Thyroid gland (tissue), 4 donors: ENCODE measurements around the gene ALPL. TPM values are rescaled to one million over a fixed set of nuclear protein-coding genes. Genes with fewer than 3 reads are reported as not detected.

Experiments used
- DNase-seq, 2 donors: peaks; one replicate each; pipeline ENCODE4 v3.0.0-alpha.2; 2019
- H3K27ac ChIP-seq, 3 donors: fragments of 200-600 bp; sonication (generic); 1 replicate in 2 of 3; 2 replicates in 1 of 3; pipeline ENCODE4 v1.5.1; 2016 to 2019; ENCODE audit warnings: mild to moderate bottlenecking in 1 of 3, moderate library complexity in 1 of 3
- H3K27me3 ChIP-seq: fragments of 200-600 bp; sonication (generic); one replicate; pipeline ENCODE4 v1.5.1; 2019
- H3K36me3 ChIP-seq, 2 donors: fragments of 200-600 bp; sonication (generic); one replicate each; pipeline ENCODE4 v1.5.1; 2016 to 2019
- H3K4me1 ChIP-seq, 2 donors: fragments of 200-600 bp; sonication (generic); one replicate each; pipeline ENCODE4 v1.5.1; 2017 to 2019
- H3K4me3 ChIP-seq, 3 donors: fragments of 200-600 bp; sonication (generic); replicated peaks in 1 of 3; 1 replicate in 2 of 3; 2 replicates in 1 of 3; pipeline ENCODE4 v1.5.1; 2016; ENCODE audit warnings: mild to moderate bottlenecking in 1 of 3
- H3K9me3 ChIP-seq: fragments of 200-600 bp; sonication (generic); one replicate; pipeline ENCODE4 v1.5.1; 2017
- POLR2A ChIP-seq, 2 donors: fragments of 450-650 bp; IDR thresholded peaks; one replicate each; pipeline ENCODE4 v1.6.1; 2017; ENCODE audit warnings: antibody characterized with exemption in 2 of 2, mild to moderate bottlenecking in 2 of 2, moderate library complexity in 1 of 2
- WGBS, 2 donors: methylation state at CpG; one replicate each; pipeline ENCODE4 v1.1.5; 2017; 5-methylcytosine and 5-hydroxymethylcytosine counted together
- intact Hi-C: fragments of 100-400 bp; cut with DNase I; formaldehyde crosslinking; loops from one replicate; pipeline ENCODE4 v1.15.1; 2023
- total RNA-seq, 4 donors: library from RNA; depleted of rRNA; stranded (reverse); fragments of >200 nt; gene quantifications; one replicate each; pipeline ENCODE4 v1.2.3, GENCODE V29; 2016
- TF ChIP-seq, protein P1 (sequence below), 6 experiments: fragments of 200-600 bp in 3 of 6; fragments of 450-650 bp in 3 of 6; sonication (generic) in 3 of 6; IDR thresholded peaks; one replicate each; pipeline ENCODE4 v1.5.1; 2016 to 2019; ENCODE audit warnings: antibody characterized with exemption in 6 of 6, mild to moderate bottlenecking in 2 of 6, inconsistent platforms in 1 of 6, moderate library complexity in 1 of 6

Gene ALPL
- total RNA-seq, 4 donors from 2014 or later = 4.0 to 15.6 (median 4.5) TPM

DNA sequence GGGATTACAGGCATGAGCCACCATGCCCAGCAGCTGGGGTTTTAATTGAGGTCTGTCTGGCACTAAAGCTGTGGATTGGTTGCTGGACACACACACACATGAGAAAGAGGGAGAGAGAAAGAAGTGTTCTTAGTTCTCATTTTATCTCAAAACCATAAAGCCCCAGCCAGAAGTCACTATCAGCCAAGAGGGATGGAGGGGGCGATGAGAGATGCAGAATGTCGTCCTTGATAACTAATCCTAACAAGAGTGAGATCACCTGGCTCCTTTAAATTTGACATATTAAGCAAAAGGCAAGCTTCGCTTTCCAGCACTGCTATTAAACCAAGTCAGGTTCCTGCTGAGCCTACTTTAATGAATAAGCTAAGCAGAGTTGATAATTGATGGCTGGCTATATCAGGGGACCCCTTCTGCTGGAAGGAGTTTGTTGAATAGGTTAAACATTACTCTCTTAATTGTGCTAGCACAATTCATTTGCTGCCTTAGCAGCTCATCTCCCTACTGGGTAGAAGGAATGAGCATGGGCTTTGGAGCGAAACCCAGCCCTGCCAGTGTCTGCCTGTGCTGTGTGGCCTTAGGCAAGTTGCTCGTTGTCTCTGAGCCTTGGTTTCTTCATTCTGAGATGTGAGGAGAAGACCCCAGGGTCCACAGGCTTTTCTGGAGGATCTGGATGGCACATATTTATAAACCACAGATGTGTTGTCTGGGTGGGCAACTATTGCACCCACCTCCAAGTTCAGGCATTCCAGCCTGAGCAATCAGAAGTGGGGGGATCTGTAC lies 50.8 kb downstream of the ALPL start:
- DNase-seq = no peak
- Histone ChIP-seq H3K27me3 (no peaks in the 10 kb centered on the region), H3K36me3 (no peaks in the 10 kb centered on the region), H3K4me1 (no peaks in the 10 kb centered on the region), H3K4me3 (no peak overlapping the region), H3K9me3 (no peaks in the 10 kb centered on the region), H3K27ac (no peak overlapping the region)
- intact Hi-C loops = loop anchor here (10.0 kb wide), 1 partner anchor 185 kb away; no protein-coding TSS in a partner anchor
- 93 to 96% methylated on average over 5 of the region's 5 CpGs for WGBS, 2 donors
- TF ChIP-seq, protein P1, sequence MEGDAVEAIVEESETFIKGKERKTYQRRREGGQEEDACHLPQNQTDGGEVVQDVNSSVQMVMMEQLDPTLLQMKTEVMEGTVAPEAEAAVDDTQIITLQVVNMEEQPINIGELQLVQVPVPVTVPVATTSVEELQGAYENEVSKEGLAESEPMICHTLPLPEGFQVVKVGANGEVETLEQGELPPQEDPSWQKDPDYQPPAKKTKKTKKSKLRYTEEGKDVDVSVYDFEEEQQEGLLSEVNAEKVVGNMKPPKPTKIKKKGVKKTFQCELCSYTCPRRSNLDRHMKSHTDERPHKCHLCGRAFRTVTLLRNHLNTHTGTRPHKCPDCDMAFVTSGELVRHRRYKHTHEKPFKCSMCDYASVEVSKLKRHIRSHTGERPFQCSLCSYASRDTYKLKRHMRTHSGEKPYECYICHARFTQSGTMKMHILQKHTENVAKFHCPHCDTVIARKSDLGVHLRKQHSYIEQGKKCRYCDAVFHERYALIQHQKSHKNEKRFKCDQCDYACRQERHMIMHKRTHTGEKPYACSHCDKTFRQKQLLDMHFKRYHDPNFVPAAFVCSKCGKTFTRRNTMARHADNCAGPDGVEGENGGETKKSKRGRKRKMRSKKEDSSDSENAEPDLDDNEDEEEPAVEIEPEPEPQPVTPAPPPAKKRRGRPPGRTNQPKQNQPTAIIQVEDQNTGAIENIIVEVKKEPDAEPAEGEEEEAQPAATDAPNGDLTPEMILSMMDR (IDR thresholded peaks at IDR 0.05) = no peak
- TF ChIP-seq POLR2A (IDR thresholded peaks at IDR 0.05) = no peak

DNA sequence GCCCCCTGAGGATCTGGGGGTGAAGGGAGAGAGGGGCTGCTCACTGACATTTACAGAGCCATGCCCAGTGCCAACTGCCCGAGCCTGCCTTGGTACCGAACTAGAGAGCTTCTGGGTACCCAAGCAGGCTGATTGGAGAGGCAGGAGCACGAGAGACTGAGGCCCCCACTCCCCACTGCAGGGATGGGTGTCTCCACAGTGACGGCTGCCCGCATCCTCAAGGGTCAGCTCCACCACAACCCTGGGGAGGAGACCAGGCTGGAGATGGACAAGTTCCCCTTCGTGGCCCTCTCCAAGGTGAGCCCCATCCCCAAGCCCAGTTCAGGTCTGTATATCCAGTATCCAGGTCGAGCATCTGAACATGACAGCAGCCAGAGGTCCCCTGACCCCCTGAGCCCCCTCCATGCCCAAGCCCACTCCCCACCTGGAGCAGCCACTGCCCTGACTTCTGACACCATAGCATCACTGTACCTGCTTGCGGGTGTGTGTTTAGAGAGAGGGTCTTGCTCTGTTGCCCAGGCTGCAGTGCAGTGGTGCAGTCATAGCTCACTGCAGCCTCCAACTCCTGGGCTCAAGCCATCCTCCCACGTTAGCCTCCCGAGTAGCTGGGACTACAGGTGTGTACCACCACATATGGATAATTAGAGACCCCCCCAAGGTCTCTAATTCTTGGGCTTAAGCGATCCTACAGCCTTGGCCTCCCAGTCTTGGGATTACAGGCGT lies 51.9 kb downstream of the ALPL start:
- H3K27ac ChIP-seq = no peak overlapping the region
- H3K9me3 ChIP-seq = no peaks in the 10 kb centered on the region
- H3K4me1 ChIP-seq = no peaks in the 10 kb centered on the region
- 92% methylated on average over 5 to 10 of the region's 12 CpGs for WGBS, 2 donors
- H3K27me3 ChIP-seq = no peaks in the 10 kb centered on the region
- no peak for TF ChIP-seq POLR2A (IDR thresholded peaks at IDR 0.05)
- no peaks in the 10 kb centered on the region for H3K36me3 ChIP-seq
- DNase-seq = no peak
- no peak overlapping the region for H3K4me3 ChIP-seq
- intact Hi-C loops = loop anchor here (10.0 kb wide), 1 partner anchor 186 kb away; no protein-coding TSS in a partner anchor

DNA sequence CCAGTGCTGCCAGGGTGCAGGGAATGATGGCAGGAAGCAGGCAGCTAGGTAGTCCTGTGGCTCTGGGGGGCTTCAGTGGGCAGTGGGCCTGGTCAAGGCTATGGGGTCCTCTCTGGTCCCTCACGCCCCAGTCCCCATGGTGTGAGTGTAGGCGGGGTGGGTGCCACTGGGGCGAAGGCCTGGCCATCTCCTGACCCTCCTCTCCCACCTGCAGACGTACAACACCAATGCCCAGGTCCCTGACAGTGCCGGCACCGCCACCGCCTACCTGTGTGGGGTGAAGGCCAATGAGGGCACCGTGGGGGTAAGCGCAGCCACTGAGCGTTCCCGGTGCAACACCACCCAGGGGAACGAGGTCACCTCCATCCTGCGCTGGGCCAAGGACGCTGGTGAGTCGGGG lies 53.7 kb downstream of the ALPL start:
- no peak for DNase-seq
- no peak for TF ChIP-seq POLR2A (IDR thresholded peaks at IDR 0.05)
- TF ChIP-seq, protein P1 (IDR thresholded peaks at IDR 0.05) = no peak
- H3K4me1 ChIP-seq = no peaks in the 10 kb centered on the region
- no peak overlapping the region for H3K27ac ChIP-seq
- intact Hi-C loops = loop anchor here (10.0 kb wide), 1 partner anchor 188 kb away; no protein-coding TSS in a partner anchor
- H3K4me3 ChIP-seq = no peak overlapping the region
- H3K27me3 ChIP-seq = no peaks in the 10 kb centered on the region
- WGBS, 2 donors = 96% methylated on average over 9 of the region's 15 CpGs; no CpG with 5 or more reads in 1 of the 2 donors
- no peaks in the 10 kb centered on the region for H3K9me3 ChIP-seq
- no peaks in the 10 kb centered on the region for H3K36me3 ChIP-seq

DNA sequence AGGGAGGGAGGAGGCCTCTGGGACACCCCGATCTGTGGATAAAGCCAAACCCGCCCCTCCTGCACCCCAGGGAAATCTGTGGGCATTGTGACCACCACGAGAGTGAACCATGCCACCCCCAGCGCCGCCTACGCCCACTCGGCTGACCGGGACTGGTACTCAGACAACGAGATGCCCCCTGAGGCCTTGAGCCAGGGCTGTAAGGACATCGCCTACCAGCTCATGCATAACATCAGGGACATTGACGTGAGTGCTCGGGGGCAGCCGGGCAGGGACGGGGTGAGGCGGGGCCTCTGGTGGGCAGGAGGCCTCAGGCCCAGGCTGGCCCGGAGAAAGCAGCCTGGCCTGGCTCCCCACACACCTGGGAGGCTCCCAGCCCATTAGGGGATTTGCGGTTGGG lies 54.7 kb downstream of the ALPL start:
- TF ChIP-seq, protein P1 (IDR thresholded peaks at IDR 0.05) = no peak
- TF ChIP-seq POLR2A (IDR thresholded peaks at IDR 0.05) = no peak
- H3K4me3 ChIP-seq = no peak overlapping the region
- no peaks in the 10 kb centered on the region for H3K9me3 ChIP-seq
- no peak for DNase-seq
- 72 to 79% methylated on average over 8 to 10 of the region's 17 CpGs for WGBS, 2 donors
- intact Hi-C loops = loop anchor here (10.0 kb wide), 1 partner anchor 189 kb away; no protein-coding TSS in a partner anchor
- H3K27me3 ChIP-seq = no peaks in the 10 kb centered on the region
- H3K36me3 ChIP-seq = no peaks in the 10 kb centered on the region
- H3K4me1 ChIP-seq = no peaks in the 10 kb centered on the region
- H3K27ac ChIP-seq = no peak overlapping the region

DNA sequence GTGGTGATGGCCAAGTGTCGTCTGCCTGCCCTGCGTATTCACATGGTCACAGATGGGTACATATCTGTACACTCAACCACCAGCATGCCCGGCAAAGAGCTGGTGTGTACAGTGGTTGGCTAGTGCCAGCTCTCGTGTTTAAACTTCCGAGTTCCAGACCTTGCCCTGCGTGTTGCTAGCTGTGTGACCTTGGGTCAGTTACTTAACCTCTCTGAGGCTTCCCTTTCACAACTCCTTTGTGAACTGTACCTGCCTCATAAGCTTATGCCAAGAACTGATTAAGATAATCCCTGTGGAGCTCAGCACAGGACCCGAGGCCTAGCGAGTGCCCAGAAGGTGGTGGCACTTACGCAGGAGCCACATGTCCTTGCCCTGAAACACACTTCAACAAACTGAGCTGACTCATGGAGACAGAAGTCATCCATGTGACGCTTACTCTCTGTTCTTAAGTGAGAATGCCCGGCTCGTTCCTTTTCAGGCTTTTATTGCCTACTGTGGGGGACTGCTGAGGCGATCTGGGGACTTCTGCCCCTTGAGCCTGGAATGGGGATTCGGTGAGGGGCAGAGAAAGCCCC lies 55.4 kb downstream of the ALPL start:
- no peak for DNase-seq
- Histone ChIP-seq H3K27me3 (no peaks in the 10 kb centered on the region), H3K9me3 (no peaks in the 10 kb centered on the region), H3K4me1 (no peaks in the 10 kb centered on the region), H3K27ac (no peak overlapping the region), H3K36me3 (no peaks in the 10 kb centered on the region), H3K4me3 (no peak overlapping the region)
- no peak for TF ChIP-seq POLR2A (IDR thresholded peaks at IDR 0.05)
- TF ChIP-seq, protein P1 (IDR thresholded peaks at IDR 0.05) = no peak
- intact Hi-C loops = loop anchor here (10.0 kb wide), 1 partner anchor 190 kb away; no protein-coding TSS in a partner anchor
- 84 to 86% methylated on average over 11 to 14 of the region's 14 CpGs for WGBS, 2 donors
